Mammary epithelial cell (primary cell): ENCODE results near the gene CMBL.

Experiments used
- EZH2 ChIP-seq: IDR thresholded peaks from 2 replicates; pipeline ENCODE4 v1.6.1; 2012; ENCODE audit warnings: low read length, inconsistent platforms, borderline replicate concordance
- TF ChIP-seq, protein P1 (sequence below), 2 donors: IDR thresholded peaks in 1 of 2; conservative IDR thresholded peaks in 1 of 2; 2 replicates each; pipeline ENCODE4 v1.5.1; 2011 to 2012; ENCODE audit warnings: inconsistent platforms in 2 of 2, low read length in 2 of 2, mild to moderate bottlenecking in 2 of 2, control low read depth in 1 of 2, low read depth in 1 of 2; ENCODE audit not compliant: insufficient read depth in 1 of 2; ENCODE audit errors: extremely low read depth in 1 of 2

DNA sequence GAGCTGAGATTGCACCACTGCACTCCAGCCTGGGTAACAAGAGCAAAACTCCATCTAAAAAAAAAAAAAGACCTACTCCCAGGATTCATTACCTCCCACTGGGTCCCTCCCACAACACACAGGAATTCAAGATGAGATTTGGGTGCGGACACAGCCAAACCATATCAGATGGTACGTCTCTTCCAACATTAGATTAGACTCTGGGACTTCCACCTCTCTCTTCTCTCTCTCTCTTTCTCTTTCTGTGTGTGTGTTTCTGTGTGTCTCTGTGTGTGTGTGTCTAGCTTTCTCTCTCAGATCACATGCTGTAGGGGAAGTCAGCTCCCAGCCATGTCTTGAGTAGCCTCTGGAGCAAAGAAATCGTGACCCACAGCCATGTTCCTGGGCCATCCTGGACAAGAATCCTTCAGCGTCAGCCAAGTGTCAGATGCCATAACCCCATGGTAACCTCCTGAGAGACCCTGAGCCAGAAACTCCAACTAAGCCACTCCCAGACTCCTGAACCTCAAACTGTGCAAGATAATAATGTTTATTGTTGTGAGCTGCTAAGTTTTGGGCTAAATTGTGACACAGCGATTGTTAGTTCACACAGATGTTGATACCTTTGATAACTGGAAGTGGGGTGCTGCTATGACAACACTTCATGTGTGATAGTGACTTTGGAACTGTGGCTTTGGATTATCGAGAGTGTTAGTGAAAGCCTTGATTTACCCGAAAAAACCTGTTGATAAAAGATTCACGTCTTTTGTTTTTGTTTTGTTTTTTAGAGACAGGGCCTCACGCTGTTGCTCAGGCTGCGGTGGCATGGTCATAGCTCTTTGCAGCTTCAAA, 4.1 kb upstream of the CMBL start:
- TF ChIP-seq, protein P1, sequence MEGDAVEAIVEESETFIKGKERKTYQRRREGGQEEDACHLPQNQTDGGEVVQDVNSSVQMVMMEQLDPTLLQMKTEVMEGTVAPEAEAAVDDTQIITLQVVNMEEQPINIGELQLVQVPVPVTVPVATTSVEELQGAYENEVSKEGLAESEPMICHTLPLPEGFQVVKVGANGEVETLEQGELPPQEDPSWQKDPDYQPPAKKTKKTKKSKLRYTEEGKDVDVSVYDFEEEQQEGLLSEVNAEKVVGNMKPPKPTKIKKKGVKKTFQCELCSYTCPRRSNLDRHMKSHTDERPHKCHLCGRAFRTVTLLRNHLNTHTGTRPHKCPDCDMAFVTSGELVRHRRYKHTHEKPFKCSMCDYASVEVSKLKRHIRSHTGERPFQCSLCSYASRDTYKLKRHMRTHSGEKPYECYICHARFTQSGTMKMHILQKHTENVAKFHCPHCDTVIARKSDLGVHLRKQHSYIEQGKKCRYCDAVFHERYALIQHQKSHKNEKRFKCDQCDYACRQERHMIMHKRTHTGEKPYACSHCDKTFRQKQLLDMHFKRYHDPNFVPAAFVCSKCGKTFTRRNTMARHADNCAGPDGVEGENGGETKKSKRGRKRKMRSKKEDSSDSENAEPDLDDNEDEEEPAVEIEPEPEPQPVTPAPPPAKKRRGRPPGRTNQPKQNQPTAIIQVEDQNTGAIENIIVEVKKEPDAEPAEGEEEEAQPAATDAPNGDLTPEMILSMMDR (conservative IDR thresholded peaks at IDR 0.05 in 1 of 2, IDR thresholded peaks at IDR 0.05 in 1 of 2; ENCODE audit: extremely low read depth in 1 of 2, insufficient read depth in 1 of 2, low read depth in 1 of 2, low read length in 2 of 2) = no peak
- no peak for TF ChIP-seq EZH2
